Astrocyte of the spinal cord (primary cell): ENCODE data around the gene USF3.

Source experiments
- DNase-seq: peaks from one replicate; pipeline ENCODE4 v3.0.0; 2011; ENCODE audit warnings: low read depth, low spot score
- H3K4me3 ChIP-seq: 2 replicates; pipeline ENCODE4 v1.5.1; 2011; ENCODE audit warnings: low read depth, mild to moderate bottlenecking, low read length, moderate library complexity
- in situ Hi-C: cut with HindIII; loops from 2 replicates; pipeline ENCODE4 v1.10.0; 2017; ENCODE audit warnings: low sequenced_read_pairs
- TF ChIP-seq, protein P1 (sequence below): IDR thresholded peaks from 2 replicates; pipeline ENCODE4 v1.5.1; 2012; ENCODE audit warnings: low read depth, mild to moderate bottlenecking, low read length, inconsistent platforms

The USF3 gene

DNA sequence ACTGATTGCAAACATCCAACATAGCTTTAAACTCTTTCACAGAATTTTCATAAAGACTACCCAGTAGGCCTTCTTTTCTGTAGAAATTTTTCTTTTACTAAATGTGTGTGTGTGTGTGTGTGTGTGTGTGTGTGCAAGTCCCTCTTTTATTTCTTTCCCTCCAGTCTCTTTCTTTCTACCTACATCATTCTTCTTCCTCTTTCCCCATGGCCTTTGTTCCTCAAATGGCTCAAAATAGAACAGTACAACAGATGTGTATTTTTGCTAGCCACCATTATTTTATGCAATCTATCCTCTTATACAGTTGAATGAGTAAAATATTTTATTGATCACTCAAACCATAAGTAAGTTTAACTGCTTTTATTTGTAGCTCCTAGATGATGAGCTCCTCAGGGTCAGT, 76.4 kb downstream of the USF3 start:
- no peak overlapping the region for H3K4me3 ChIP-seq
- TF ChIP-seq, protein P1, sequence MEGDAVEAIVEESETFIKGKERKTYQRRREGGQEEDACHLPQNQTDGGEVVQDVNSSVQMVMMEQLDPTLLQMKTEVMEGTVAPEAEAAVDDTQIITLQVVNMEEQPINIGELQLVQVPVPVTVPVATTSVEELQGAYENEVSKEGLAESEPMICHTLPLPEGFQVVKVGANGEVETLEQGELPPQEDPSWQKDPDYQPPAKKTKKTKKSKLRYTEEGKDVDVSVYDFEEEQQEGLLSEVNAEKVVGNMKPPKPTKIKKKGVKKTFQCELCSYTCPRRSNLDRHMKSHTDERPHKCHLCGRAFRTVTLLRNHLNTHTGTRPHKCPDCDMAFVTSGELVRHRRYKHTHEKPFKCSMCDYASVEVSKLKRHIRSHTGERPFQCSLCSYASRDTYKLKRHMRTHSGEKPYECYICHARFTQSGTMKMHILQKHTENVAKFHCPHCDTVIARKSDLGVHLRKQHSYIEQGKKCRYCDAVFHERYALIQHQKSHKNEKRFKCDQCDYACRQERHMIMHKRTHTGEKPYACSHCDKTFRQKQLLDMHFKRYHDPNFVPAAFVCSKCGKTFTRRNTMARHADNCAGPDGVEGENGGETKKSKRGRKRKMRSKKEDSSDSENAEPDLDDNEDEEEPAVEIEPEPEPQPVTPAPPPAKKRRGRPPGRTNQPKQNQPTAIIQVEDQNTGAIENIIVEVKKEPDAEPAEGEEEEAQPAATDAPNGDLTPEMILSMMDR, result no peak
- DNase-seq, result no peak
- in situ Hi-C loops, result no loop called here

DNA sequence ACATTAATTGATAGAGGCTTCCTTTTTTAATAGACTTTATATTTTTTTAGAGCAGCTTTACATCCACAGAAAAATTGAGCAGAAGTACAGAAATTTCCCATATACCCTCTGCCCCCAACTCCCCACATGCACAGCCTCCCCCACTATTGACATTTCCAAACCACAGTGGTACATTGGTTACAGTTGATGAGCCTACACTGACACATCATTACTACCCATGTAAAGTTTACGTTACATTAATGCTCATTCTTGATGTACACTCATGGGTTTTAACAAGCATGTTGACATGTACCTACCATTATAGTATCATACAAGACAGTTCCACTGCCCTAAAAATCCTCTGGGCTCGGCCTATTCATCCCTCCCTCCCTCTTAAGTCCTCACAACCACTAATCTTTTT, 78.7 kb downstream of the USF3 start:
- TF ChIP-seq, protein P1, result no peak
- DNase-seq, result no peak
- H3K4me3 ChIP-seq, result no peak overlapping the region
- in situ Hi-C loops, result no loop called here

DNA sequence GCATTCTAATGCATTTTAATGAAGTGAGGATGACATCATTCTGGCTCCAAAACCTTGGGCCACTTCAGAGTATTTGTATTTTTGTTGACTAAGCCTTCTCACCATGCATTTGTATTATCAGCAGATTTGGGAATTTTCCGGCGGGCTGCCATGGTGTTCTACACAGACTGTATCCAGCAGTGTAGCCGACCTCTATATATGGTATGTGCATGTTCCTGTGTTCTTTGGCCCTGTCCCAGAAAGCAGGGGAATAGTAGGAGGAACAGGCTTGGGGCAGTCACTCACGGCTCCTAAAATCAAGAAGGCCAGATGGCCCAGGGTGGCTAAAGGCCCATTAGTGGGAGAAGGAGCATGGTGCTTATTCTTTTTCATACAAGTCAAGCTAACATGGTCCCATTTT, 80.5 kb downstream of the USF3 start:
- TF ChIP-seq, protein P1, result no peak
- no peak for DNase-seq
- in situ Hi-C loops, result no loop called here
- H3K4me3 ChIP-seq, result no peak overlapping the region

DNA sequence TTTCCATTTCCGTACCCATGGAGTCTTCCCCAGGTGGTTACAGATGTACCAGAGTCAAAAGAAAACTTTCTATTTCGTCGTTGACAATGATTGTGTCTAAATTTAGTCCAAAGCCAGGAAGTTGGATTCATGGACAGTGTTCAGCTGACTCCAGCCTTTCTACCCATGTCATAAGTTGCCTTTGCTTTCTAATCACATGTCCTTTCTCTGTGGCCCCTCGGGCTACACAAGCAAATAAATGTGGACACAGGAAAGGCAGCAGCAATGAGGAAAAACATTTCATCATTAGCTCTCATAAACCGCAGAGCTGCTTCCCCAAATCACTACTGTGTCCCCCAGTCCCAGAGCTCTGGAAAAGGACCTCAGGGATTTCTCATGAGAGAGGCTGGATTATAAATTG, 82.0 kb downstream of the USF3 start:
- H3K4me3 ChIP-seq, result no peak overlapping the region
- DNase-seq, result no peak
- in situ Hi-C loops, result no loop called here
- TF ChIP-seq, protein P1, result no peak

DNA sequence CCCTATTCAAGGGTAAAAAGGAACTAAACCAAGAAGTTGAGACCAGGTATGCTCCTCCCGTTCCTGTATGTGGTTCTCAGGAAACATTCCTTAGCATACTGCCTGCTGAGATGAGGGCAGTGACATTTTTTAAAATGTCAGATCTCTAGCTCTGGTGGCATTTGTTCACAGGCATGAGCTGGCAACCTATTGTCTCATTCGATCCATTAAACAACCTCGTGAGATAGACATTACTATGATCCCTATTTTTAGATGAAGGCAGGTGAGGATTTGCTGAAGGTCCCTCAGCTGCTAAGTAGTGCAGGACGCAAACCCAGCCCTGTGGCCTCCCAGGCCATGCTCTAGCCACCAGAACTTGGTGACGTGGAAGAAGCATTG, 89.2 kb downstream of the USF3 start:
- TF ChIP-seq, protein P1, result no peak
- no peak overlapping the region for H3K4me3 ChIP-seq
- no peak for DNase-seq
- in situ Hi-C loops, result no loop called here

DNA sequence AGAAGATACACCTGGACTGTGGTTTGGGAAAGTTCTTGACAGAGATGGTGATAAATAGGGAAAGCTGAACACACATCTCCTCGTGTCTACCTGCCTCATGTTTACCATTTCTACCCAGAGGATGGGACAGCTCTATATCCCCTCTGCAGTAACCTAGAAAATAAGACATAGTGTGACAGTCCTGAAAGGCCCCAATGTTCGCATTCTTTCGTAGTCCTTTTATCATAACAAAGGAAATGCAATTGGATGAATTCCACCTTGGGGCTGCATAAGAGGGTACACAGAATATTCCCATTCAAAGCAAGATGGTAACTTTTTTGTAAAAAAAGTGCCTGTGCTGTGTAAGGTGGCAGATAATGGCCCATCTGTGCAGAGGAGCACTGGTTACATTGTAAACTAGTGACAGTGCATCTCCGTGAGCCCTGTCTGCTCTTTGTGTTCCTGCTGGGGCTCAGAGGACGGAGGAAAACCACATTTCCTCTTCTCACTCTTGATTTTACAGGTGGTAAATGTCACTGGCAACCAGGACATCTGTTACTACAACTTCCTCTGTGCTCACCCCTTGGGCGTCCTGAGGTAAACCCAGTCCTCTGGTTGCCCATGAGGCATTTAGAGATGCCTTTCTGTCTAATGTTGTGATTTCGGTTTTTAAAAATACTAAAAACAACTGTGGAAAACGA, 89.8 kb downstream of the USF3 start:
- DNase-seq, result no peak
- TF ChIP-seq, protein P1, result no peak
- no peak overlapping the region for H3K4me3 ChIP-seq
- in situ Hi-C loops, result no loop called here
